Measurements from ENCODE around the gene CEP126.
"Not testable (repeated sequence)": the region's sequence is repeated elsewhere in the genome, so short reads cannot be mapped to it uniquely, and the experiment has no call there.

The CEP126 gene

DNA sequence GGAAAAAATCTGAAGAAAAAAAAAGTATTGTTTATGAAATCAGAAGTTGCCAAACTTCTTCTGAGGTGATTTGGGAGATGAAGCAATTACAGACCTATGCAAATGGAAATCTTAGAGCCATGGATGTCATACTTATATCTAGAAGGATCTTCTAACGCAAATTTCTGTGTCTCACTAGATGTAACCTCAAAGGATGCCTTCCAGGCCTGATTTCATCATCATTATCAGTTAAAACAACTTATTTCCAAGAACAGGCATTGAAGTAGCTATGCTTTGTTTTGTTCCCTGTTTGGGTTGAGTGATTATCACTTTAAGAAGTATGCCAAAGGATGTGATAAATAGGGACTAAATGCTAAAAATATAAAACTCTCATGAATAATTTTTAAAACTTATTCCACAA lies 45.4 kb downstream of the CEP126 start:
- TF ChIP-seq, protein P1, sequence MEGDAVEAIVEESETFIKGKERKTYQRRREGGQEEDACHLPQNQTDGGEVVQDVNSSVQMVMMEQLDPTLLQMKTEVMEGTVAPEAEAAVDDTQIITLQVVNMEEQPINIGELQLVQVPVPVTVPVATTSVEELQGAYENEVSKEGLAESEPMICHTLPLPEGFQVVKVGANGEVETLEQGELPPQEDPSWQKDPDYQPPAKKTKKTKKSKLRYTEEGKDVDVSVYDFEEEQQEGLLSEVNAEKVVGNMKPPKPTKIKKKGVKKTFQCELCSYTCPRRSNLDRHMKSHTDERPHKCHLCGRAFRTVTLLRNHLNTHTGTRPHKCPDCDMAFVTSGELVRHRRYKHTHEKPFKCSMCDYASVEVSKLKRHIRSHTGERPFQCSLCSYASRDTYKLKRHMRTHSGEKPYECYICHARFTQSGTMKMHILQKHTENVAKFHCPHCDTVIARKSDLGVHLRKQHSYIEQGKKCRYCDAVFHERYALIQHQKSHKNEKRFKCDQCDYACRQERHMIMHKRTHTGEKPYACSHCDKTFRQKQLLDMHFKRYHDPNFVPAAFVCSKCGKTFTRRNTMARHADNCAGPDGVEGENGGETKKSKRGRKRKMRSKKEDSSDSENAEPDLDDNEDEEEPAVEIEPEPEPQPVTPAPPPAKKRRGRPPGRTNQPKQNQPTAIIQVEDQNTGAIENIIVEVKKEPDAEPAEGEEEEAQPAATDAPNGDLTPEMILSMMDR (conservative IDR thresholded peaks at IDR 0.05): no peak
- H3K27ac ChIP-seq: no peak overlapping the region

DNA sequence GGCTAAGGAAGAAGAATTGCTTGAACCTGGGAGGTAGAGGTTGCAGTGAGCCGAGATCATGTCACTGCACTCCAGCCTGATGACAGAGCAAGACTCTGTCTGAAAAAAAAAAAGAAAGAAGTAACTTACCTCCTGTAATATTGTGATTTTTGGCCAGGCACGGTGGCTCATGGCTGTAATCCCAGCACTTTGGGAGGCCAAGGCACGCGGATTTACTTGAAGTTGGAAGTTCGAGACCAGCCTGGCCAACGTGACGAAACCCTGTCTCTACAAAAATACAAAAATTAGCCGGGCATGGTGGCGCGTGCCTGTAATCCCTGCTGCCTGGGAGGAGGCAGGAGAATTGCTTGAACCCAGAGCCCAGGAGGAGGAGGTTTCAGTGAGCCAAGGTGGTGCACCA lies 49.4 kb downstream of the CEP126 start:
- peak overlapping the region; percentile 66 for H3K27ac ChIP-seq

DNA sequence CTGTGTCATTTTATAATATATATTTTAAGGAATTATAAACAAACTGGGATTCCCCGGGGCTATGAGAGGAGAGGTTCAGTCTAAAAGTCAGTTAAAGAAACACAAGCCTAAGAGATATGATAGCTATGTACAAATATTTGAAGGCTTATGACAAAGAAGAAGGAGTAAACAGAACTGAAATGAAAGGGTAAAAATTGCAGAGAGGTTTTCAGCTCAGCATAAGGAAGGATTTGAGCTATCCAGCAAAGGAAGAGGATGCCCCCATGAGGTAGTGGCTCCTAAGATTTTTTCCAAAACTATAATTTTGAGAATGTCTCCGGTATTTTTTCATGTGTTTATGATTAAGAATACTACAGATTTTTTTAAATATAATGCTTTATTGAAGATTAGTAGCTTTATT lies 59.4 kb downstream of the CEP126 start:
- TF ChIP-seq, protein P1 (conservative IDR thresholded peaks at IDR 0.05): peak; percentile 63
- H3K27ac ChIP-seq: peak overlapping the region; percentile 3; the same call in 1 of the 2 replicates

DNA sequence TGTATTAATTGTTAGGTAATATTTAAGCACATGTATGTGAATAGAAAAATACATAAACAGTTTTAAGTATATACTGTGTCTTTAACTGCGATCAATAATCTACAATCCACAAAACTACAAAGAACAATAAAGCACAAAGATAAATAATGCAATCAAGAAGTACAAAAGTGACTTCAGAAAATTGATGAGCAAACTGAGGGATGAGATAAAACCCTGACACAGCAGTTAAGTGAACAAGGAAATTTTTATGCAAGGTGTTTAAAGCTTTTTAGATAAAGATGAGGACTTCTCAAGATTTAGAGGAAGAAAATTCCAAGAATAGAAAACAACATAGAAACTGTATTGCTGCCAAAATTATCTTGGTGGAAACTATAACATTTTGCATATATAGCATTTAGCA lies 60.0 kb downstream of the CEP126 start:
- H3K27ac ChIP-seq: peak overlapping the region; percentile 3; the same call in 1 of the 2 replicates
- TF ChIP-seq, protein P1 (conservative IDR thresholded peaks at IDR 0.05): no peak

DNA sequence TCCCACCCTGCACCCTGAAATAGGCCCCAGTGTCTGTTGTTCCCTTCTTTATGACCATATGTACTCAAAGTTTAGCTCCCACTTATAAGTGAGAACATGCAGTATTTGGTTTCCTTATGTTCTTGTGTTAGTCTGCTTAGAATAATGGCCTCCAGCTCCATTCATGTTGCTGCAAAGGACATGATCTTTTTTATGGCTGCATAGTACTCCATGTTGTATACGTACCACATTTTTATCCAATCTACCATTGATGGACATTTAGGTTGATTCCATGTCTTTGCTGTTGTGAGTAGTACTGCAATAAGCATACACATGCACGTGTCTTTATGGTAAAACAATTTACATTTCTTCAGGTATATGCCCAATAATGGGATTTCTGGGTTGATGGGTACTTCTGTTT lies 60.9 kb downstream of the CEP126 start:
- TF ChIP-seq, protein P1 (conservative IDR thresholded peaks at IDR 0.05): no peak
- H3K27ac ChIP-seq: no peak overlapping the region

DNA sequence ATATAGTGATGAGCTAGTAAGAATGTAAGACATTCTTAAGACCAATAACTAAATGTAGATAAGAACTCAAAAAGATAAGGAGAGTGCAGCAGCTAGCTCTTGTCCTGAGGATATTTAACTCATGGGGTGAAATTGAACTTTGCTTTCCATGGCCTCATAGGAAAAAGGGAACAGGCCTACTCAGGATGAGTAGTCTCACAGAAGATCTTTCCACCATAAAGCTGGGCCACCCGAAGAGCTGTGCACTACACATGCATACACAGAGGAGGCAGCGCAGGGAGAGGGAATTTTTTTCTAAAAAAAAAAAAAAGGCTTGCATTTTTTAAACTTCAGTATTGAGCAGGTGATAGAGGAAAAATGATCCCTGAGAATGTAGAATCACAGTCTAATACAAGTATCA lies 72.6 kb downstream of the CEP126 start:
- no peak overlapping the region for H3K27ac ChIP-seq
- TF ChIP-seq, protein P1 (conservative IDR thresholded peaks at IDR 0.05): no peak

DNA sequence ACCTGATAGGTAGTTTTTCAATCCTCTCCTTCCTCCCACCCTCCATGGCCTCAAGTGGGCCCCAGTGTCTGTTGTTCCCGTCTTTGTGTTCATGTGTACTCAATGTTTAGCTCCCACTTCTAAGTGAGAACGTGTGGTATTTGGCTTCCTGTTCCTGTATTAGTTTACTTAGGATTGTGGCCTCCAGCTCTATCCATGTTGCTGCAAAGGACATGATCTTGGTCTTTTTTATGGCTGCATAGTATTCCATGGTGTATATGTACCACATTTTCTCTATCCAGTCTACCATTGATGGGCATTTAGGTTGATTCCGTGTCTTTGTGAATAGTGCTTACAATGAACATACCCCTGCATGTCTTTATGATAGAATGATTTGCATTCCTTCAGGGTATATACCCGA lies 78.4 kb downstream of the CEP126 start:
- TF ChIP-seq, protein P1 (conservative IDR thresholded peaks at IDR 0.05): no peak
- H3K27ac ChIP-seq: no peak overlapping the region

DNA sequence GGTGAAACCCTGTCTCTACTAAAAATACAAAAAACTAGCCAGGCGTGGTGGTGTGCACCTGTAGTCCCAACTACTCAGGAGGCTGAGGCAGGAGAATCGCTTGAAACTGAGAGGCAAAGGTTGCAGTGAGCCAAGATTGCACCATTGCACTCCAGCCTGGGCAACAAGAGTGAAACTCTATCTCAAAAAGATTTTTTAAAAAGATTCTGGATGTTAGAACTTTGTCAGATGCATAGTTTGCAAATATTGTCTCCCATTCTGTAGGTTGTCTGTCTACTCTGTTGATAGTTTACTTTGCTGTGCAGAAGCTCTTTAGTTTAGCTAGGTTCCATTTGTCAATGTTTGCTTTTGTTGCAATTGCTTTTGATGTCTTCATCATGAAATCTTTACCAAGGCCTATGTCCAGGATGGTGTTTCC lies 79.3 kb downstream of the CEP126 start:
- H3K27ac ChIP-seq: not testable (repeated sequence)

DNA sequence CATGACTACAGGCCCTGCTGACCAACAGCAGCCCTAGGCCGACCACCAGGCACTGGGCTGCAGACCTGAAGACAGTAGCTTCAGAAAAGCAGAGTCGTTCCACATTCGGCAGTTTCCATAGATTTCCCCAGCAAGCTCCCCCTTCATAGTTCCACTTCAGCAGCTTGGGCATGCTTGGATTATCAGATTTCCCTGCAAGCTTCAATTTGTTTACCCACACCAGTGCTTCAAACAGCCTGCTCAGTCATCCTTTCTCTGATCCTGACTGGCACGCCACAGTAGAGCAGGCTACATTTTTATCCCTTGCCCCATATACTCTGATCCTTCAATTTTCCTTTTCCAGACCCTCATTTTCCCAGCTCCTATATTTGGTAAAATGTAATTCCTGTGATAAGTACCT lies 81.3 kb downstream of the CEP126 start:
- H3K27ac ChIP-seq: no peak overlapping the region
- TF ChIP-seq, protein P1 (conservative IDR thresholded peaks at IDR 0.05): no peak

All from VCaP (cell line).